Hepatocyte (in vitro differentiated cells): ENCODE data around the gene USP3. TPM values are rescaled to one million over a fixed set of nuclear protein-coding genes. Genes with fewer than 3 reads are reported as not detected.

Experiments
- DNase-seq: peaks from one replicate; pipeline ENCODE4 v3.0.0-alpha.2; 2016; ENCODE audit warnings: low spot score
- H2AFZ ChIP-seq: fragments of 200-600 bp; sonication (generic); 2 replicates; pipeline ENCODE4 v1.6.0; 2016; ENCODE audit warnings: antibody characterized with exemption, mild to moderate bottlenecking
- H3K27ac ChIP-seq: fragments of 200-600 bp; sonication (generic); 2 replicates; pipeline ENCODE4 v1.5.1; 2016; ENCODE audit warnings: mild to moderate bottlenecking
- H3K27me3 ChIP-seq: fragments of 200-600 bp; sonication (generic); 2 replicates; pipeline ENCODE4 v1.6.1; 2016
- H3K36me3 ChIP-seq: fragments of 200-600 bp; sonication (generic); replicated peaks from 2 replicates; pipeline ENCODE4 v1.5.1; 2016; ENCODE audit warnings: low read depth; ENCODE audit not compliant: insufficient read depth
- H3K4me1 ChIP-seq: fragments of 200-600 bp; sonication (generic); 2 replicates; pipeline ENCODE4 v1.5.1; 2016; ENCODE audit warnings: mild to moderate bottlenecking, moderate library complexity; ENCODE audit not compliant: insufficient read depth
- H3K4me2 ChIP-seq: fragments of 200-600 bp; sonication (generic); 2 replicates; pipeline ENCODE4 v1.6.0; 2016
- H3K4me3 ChIP-seq: fragments of 200-600 bp; sonication (generic); 2 replicates; pipeline ENCODE4 v1.5.1; 2016; ENCODE audit warnings: mild to moderate bottlenecking
- H3K79me2 ChIP-seq: fragments of 200-600 bp; sonication (generic); 2 replicates; pipeline ENCODE4 v1.6.0; 2017; ENCODE audit warnings: mild to moderate bottlenecking
- H3K9me2 ChIP-seq: fragments of 200-600 bp; sonication (generic); replicated peaks from 2 replicates; pipeline ENCODE4 v1.6.0; 2017; ENCODE audit warnings: mild to moderate bottlenecking; ENCODE audit not compliant: insufficient read depth
- H3K9me3 ChIP-seq: fragments of 200-600 bp; sonication (generic); 2 replicates; pipeline ENCODE4 v1.5.1; 2016; ENCODE audit warnings: low read depth, mild to moderate bottlenecking
- H4K20me1 ChIP-seq: fragments of 200-600 bp; sonication (generic); 2 replicates; pipeline ENCODE4 v1.6.0; 2016; ENCODE audit warnings: mild to moderate bottlenecking; ENCODE audit not compliant: insufficient read depth, poor library complexity, severe bottlenecking
- CTCF ChIP-seq: fragments of 200-600 bp; sonication (generic); IDR thresholded peaks from 2 replicates; pipeline ENCODE4 v1.5.1; 2016; ENCODE audit warnings: antibody characterized with exemption, mild to moderate bottlenecking; ENCODE audit not compliant: poor library complexity
- EZH2 ChIP-seq: fragments of 200-600 bp; sonication (generic); IDR thresholded peaks from 2 replicates; pipeline ENCODE4 v1.6.1; 2016; ENCODE audit warnings: antibody characterized with exemption, mild to moderate bottlenecking, borderline replicate concordance
- EZH2phosphoT487 ChIP-seq: fragments of 200-600 bp; sonication (generic); IDR thresholded peaks from one replicate; pipeline ENCODE4 v1.6.1; 2018; ENCODE audit warnings: antibody characterized with exemption, mild to moderate bottlenecking, low read depth, moderate library complexity; ENCODE audit not compliant: unreplicated experiment, severe bottlenecking
- WGBS: methylation state at CpG from one replicate; pipeline ENCODE4 v1.1.6; 2016; ENCODE audit warnings: low lambda C conversion rate; ENCODE audit errors: missing lambda C conversion rate; 5-methylcytosine and 5-hydroxymethylcytosine counted together
- polyA plus RNA-seq: library from polyadenylated mRNA; unstranded; fragments of >200 nt; fragmentation: Nextera tagmentation; extraction: Ambion mirVana; gene quantifications from 2 replicates; pipeline ENCODE4 v1.2.1, GENCODE V29; 2016
- total RNA-seq: library from RNA; depleted of rRNA; stranded (reverse); fragments of >200 nt; gene quantifications from 2 replicates; pipeline ENCODE4 v1.2.3, GENCODE V29; 2014

The USP3 gene
- total and polyA plus RNA-seq, 2 experiments from 2014 or later, result 30.5 to 61.2 TPM

GRCh38 chr15:63634154-63634553 is 129.8 kb downstream of the USP3 start:
- Histone ChIP-seq H4K20me1 (no peaks in the 10 kb centered on the region), H3K27me3 (no peaks in the 10 kb centered on the region), H3K27ac (no peak overlapping the region), H3K4me3 (no peak overlapping the region), H3K9me2 (no peaks in the 10 kb centered on the region), H2AFZ (no peak overlapping the region), H3K4me1 (no peaks in the 10 kb centered on the region), H3K36me3 (no peaks in the 10 kb centered on the region), H3K4me2 (no peak overlapping the region), H3K79me2 (no peaks in the 10 kb centered on the region), H3K9me3 (no peaks in the 10 kb centered on the region)
- DNase-seq, result no peak
- 97% methylated on average over 1 of the region's 1 CpG for WGBS
- TF ChIP-seq EZH2phosphoT487 (no peak), EZH2 (no peak), CTCF (no peak)

GRCh38 chr15:63636518-63637061 is 132.2 kb downstream of the USP3 start:
- DNase-seq, result no peak
- no peaks in the 10 kb centered on the region for H3K79me2 ChIP-seq
- H2AFZ ChIP-seq, result no peak overlapping the region
- no peak overlapping the region for H3K4me3 ChIP-seq
- H3K36me3 ChIP-seq, result no peaks in the 10 kb centered on the region
- no peaks in the 10 kb centered on the region for H3K27me3 ChIP-seq
- WGBS, result 96% methylated on average over 9 of the region's 9 CpGs
- TF ChIP-seq EZH2phosphoT487 (no peak), EZH2 (no peak), CTCF (no peak)
- no peak overlapping the region for H3K27ac ChIP-seq
- H3K4me2 ChIP-seq, result no peak overlapping the region
- no peaks in the 10 kb centered on the region for H4K20me1 ChIP-seq
- H3K9me3 ChIP-seq, result no peaks in the 10 kb centered on the region
- H3K4me1 ChIP-seq, result no peaks in the 10 kb centered on the region
- H3K9me2 ChIP-seq, result no peaks in the 10 kb centered on the region

- Histone ChIP-seq H3K79me2 (no peaks in the 10 kb centered on the region), H3K9me2 (no peaks in the 10 kb centered on the region), H3K36me3 (no peaks in the 10 kb centered on the region), H4K20me1 (no peaks in the 10 kb centered on the region), H3K4me2 (no peak overlapping the region), H3K9me3 (no peaks in the 10 kb centered on the region), H2AFZ (no peak overlapping the region), H3K4me3 (no peak overlapping the region), H3K27me3 (no peaks in the 10 kb centered on the region), H3K27ac (no peak overlapping the region), H3K4me1 (no peaks in the 10 kb centered on the region)
- no peak for DNase-seq
- WGBS, result 100% methylated on average over 1 of the region's 1 CpG
- TF ChIP-seq EZH2phosphoT487, result no peak
- no peak for TF ChIP-seq EZH2
- no peak for TF ChIP-seq CTCF
Observed at GRCh38 chr15:63638839-63639238, 134.4 kb downstream of the USP3 start.

- no peaks in the 10 kb centered on the region for H4K20me1 ChIP-seq
- no peaks in the 10 kb centered on the region for H3K9me2 ChIP-seq
- no peak overlapping the region for H3K4me3 ChIP-seq
- H3K36me3 ChIP-seq, result peaks cover 5% of the 10 kb centered on the region
- no peak overlapping the region for H3K4me2 ChIP-seq
- WGBS, result 97% methylated on average over 3 of the region's 3 CpGs
- H3K27me3 ChIP-seq, result no peaks in the 10 kb centered on the region
- TF ChIP-seq EZH2 (no peak), EZH2phosphoT487 (no peak), CTCF (no peak)
- H3K9me3 ChIP-seq, result no peaks in the 10 kb centered on the region
- H2AFZ ChIP-seq, result no peak overlapping the region
- no peaks in the 10 kb centered on the region for H3K4me1 ChIP-seq
- DNase-seq, result no peak
- no peaks in the 10 kb centered on the region for H3K79me2 ChIP-seq
- H3K27ac ChIP-seq, result no peak overlapping the region
Observed at GRCh38 chr15:63640146-63640545, 135.8 kb downstream of the USP3 start.
